Measurements from ENCODE around the gene MACROD1.

Gene MACROD1

DNA sequence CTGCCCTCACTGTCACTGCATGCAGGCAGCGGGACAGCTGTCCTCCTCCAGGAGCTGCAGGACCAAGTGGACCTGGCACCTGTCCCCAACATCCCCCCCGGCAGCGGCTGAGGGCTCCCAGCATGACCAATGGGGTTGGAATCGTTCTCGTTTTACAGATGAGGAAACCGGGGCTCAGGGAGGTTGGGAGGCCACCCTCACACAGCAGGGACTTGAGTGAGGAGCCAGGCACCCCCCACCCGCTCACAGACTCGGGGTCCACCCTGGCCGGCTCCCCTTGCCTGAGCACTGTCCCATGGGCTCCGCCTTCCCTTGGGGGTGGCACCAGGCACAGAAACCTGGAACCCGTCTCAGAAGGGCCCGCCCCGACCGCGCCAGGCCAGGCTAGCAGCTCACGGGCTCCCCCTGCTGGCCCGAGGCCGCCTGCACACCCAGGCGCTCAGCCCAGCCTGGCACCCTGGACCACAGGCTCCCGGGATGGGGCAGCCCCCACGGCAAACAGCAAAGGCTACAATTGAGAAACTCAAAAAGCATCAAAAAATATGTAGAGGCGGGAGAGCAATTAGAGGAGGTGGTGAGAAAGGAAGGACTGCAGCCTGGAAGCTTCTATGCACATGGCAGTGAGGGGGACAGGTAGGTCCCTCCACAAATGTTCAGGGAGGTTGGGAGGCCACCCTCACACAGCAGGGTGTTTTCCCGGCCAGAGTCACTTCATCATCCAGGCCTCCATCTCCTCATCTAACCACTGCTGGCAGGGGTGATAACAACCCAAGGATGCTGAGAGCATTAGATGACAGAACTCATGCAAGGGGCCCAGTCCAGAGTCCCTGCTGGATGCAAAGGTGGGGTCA lies 12.8 kb downstream of the MACROD1 start:
- DNase-seq (ENCODE audit: low spot score) = peak; percentile 95

DNA sequence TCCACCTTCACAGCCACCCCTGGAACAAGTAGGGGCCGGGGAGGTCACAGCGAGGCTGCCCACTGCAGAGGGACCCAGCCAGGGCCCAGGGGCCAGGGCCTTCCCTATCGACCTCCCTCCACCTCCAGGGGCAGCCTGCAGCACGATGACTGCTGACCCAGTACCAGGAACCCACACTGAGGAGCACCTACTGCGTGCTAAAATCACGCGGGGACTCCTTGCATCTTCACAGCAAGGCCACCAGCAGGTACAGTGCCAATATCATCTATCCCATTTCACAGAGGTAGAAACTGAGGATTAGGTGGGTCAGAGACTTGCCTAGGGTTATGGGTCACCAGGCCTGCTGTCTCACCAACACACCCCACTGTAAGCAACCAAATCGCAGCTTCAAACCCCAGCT lies 14.6 kb downstream of the MACROD1 start:
- DNase-seq (ENCODE audit: low spot score) = no peak

DNA sequence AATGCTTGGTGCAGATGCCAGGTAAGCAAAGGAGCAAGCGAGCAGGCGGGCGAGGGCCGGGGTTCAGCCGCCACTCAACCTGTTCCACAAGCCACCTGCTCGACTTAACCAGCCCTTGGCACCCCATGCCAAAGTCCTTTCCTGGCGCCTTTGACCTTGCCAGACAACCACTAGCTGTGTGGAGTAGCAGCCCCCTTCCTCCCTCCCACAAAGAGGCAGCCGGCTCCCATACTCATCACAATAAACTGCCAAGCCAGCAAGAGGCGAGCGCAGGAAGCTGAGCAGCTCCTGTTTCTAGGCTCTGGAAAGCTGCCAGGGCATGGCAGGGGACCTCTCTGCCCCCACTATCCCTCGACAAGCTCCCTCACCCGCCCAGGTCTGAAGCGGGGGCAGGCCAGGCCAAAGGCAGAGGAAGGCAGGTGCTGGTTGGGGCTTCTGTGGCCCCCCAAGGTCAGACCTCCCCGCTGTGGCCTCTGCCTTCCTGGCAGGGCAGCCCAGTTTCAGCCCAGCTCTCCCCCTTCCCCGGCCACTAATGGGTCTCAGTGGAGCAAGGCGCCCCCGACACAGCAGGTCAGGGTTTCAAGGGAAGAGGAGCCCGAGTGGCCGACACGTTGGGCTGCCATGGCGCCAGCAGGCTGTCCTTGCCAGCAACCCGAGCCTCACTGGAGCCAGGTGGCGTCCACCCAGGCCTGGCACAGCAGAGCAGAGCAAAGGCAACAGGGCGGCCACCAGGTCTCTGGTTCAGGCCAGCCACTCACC lies 15.3 kb downstream of the MACROD1 start:
- DNase-seq (ENCODE audit: low spot score) = no peak

DNA sequence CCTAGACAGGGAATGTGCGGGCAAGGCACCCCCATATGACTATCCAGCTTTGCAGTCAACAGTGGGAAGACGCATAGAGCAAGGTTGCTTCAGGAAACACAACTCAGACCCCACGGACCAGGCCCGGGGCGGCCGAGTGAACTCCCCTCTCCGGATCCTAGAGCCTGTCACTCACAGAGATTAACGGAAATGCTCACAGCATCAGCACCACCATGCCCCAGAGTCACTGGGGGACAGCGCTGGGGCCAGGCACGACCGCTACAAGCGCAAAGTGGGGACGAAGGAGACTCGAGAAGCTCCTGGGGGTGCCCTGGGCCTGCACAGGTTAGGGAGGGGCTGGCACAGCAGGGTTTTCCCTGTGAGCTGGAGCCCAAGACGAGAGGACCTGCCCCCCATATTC lies 15.9 kb downstream of the MACROD1 start:
- DNase-seq (ENCODE audit: low spot score) = no peak

DNA sequence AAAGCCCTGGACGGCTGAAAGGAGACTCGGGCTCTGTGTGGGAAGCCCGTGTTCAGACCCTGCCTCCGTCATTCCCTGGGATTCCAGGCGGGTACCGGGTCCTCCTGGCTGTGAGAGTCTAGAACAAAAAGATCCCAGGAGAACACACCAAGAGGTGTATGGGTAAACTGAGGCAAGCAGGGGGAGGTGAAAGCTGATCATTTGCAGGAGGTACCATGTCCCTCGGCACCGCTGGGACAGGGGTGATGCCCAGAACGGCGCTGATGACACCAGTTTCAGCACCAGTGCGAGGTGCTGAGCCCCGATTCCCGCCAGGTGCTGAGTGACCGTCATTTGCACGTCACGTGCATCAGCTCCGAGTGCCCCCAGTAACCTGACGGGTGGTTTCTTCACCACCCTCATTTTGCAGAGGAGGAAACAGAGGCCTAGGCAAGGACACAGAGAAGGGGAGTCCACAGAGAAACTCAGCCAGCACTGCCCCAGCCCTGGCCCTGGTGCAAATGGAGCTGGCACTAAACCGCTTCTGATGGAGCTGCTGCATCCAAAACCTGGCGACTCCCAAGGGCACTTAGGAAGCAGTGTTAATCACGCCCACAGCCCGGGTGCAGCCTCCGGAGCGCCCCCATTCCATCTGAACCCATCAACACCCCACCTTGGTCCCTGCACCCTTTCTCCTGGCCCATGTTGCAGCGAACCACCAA lies 16.8 kb downstream of the MACROD1 start:
- DNase-seq (ENCODE audit: low spot score) = no peak

DNA sequence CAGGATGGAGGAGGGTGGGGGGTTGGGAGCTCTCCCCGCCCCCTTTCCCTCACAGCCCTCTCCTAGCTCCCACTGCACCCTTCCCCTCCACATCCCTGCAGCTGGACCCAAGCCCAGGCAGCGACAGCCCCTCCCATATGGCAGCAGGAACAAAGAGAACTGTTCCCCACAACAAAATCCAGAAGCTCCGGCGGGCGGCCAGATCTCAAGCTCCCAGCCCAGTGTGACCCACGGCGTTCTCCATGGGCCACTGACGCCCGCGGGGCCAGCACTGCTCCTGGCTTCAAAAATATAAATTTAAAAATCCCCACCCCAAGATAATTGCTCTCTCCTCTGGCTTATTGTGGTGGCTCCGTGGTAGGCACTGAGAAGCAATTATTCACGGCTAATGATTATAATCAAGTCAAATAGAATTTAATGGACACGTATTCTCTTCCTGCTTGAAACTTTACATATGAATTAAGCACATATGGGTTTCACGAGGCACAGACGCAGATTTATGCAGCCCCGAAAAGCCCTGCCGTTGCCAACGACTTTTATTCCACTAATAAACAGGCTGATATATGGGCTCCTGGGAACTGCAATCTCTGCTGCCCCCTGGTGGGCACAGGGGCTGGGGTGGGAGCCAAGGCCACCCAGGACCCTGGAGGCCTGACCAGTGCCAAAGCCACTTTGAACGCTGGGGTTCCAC lies 17.5 kb downstream of the MACROD1 start:
- DNase-seq (ENCODE audit: low spot score) = peak; percentile 88

DNA sequence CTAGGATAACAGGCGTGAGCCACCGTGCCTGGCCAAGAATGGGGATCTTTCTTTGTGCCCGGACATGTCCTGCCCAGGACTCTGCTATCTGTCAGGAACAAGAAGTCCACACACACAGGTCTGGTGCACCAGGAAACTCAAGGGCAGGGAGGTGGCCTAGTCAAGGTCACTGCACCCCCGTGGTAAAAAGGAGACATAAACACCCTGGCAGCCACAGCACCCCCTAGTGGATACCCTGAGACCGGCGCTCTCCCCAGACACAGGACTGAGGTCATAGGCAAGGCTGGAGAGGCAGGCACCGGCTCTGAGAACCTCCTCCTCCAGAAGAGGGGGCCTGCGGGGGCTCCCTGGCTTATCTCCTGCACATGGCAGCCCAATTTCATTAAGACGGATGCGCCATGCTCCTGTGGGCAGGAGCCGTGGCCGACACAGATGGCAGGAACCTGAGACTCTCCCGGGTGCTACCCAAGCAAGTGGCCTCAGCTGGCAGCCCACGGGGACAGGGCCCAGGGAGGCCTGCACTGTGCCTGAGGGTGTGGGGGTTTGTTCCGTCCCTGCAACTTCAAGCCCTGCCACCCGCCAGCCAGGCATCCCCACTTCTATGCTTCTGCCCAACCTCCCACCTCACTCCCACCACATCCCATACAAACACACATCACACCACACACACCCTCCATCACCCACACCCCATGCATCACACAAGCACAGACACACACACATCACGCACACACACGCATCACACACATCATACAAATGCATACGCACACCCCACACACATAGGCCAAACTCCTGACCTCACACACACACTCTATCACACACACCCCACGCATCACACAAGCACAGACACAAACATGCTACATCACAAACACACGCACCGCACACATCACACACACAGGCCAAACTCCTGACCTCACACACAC lies 19.6 kb downstream of the MACROD1 start:
- peak; percentile 84 for DNase-seq (ENCODE audit: low spot score)

DNA sequence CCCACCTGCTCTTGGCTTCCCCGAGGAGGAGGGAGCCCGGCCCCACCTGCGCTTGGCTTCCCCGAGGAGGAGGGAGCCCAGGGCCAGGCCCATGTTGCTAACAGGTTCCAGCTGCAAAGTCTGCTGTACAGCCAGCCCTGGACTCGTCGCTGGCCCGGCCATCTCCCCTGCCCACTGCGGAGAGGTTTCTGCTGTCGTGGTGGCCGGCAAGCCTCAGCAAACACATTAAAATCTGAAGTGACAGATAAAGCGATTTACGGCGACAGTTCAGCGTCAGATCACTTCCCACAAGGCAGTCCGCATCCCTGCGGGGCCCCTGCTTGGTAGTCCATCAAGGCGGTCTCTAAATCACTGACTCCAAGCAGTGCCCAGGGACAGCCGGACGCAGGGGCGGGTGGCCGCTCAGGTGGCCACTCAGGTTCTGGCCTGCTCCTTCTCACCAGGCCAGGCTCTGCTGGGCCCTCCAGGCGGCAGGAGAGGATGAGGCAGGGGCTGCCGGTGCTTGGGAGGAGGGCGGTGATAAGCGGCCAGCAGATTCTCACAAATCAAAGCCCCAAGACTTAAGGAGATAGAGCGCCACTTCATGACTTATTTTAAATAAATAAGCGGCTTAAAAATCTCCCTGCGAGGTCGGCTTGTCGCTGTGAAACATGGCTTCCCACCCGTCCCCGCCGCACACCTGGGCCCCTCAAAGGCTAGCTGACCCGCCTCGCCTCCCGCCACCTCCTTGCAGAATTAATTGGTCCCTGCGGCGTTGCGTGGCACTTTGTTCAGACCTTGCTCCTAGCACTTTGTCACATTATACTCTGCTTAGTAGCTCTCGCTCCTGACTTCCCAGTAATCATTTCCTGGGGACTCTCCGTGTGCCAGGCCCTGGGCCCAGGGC lies 21.1 kb downstream of the MACROD1 start:
- DNase-seq (ENCODE audit: low spot score) = no peak

DNA sequence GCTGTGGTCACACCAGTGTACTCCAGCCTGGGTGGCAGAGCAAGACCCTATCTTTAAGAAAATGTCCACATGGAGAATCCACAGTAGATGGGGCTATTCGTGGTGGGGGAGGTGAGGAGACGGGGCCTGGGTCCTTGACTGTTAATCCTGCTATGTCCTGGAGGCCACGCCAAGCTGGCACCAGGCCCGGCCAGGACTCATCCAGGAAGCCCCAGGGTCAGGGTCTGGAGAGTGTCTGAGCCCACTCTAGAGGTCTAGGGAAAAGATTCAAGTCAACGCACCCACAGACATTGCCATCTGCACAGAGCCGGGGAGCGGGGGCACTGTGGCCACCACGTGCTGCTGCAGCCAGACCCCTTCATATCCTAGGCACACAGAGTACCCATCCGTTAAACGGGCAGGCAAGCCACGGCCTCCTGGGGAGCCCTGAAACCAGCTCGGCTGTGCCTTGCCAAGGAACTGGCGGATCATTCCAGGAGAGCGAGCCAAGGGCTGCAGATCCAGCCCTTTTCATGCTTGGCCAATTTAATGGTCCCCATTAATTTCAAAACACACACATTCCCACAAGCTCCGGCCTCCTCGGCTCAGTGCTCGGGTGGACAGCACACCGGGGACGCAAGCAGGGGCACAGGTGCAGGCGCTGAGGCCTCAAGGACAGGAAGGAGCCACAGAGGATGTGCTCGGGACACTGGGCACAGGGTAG lies 24.7 kb downstream of the MACROD1 start:
- no peak for DNase-seq (ENCODE audit: low spot score)

DNA sequence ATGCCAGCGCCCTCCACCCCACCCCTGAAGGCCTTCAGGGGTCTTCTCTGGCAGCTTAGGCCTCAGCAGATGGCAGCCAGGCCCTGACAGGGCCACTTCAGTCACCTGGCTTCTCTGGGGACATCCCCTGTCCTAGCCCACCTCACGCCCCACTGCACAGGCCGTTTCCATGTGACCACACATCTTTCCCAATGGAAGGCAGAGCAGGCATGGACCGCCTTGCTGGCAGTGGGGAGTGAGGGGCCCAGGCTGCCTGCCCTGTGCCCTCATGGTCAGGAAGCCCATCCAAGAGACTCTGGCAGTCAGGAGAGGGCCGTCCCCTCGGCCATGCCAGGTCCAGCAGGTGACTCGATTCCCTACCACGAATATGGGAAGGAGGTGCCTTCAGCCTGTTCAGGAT lies 25.8 kb downstream of the MACROD1 start:
- DNase-seq (ENCODE audit: low spot score) = no peak

DNA sequence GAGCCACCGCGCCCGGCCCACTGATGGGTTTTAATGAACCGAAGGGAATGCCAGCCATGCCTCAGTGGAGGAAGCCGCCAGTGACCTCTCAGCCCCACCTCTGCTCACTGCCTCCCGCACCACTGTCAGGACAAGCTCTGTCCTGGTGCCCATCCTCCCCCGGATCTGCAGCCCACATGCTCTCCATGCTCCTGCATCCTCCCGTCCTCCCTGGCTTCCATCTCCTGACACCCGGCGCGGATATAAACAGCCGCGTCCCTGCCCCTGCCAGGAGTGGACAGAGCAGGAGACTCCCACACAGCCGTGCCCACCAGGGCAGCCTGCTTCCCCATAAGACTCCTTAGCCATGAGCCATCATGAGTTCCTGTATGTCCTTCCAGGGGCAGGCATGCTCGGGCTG lies 26.9 kb downstream of the MACROD1 start:
- no peak for DNase-seq (ENCODE audit: low spot score)

DNA sequence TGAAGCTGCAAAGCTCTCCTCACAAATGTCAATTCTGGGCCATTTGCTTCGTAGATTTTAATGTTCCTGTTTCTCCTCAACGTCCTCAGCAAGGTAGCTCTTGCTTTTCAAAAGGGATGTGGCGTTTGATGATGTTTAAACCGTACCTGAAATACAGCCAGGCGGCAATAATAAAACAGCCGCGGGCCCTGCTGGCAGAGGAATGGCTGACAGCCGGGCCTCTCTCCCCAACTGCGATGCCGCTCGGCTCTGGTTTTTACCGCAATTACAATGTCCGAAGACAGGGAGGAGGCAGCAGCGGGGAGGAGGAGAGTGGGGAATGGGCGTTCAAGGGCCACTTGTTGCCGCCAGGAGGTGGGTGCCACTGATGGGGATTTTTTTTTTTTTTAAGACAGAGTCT lies 27.5 kb downstream of the MACROD1 start:
- no peak for DNase-seq (ENCODE audit: low spot score)

DNA sequence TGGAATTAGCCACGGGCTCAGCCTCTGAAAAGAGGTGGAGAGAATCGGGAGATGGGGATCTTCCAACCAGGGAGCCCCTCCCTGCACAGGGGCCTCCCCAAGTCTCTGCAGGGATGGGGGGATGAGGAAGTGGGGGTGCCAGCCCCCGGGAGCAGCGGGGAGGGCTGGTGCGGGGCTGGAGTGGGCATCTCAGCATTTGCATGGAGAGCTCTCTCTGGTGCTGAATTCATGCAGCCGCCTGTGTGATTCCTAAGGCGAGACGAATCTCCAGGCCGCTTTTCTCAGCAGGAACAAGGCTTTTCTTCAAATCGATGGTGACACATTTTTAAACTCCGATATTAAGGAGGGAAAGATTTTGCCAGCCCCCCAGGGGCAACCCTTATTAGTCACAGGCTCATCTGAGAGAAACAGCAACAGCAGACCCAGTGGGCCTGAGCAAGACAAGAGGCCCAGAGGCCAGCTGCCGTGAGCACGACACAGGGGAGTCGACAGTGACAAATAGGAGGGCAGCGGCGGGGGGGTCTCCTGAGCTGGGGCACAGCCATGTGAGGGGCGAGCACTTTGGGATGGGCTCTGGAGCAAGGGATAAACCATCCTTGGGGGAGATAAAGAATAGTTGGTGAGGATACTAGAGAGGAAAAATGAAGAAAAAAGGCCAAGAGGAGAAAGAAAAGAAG lies 29.0 kb downstream of the MACROD1 start:
- DNase-seq (ENCODE audit: low spot score) = no peak

DNA sequence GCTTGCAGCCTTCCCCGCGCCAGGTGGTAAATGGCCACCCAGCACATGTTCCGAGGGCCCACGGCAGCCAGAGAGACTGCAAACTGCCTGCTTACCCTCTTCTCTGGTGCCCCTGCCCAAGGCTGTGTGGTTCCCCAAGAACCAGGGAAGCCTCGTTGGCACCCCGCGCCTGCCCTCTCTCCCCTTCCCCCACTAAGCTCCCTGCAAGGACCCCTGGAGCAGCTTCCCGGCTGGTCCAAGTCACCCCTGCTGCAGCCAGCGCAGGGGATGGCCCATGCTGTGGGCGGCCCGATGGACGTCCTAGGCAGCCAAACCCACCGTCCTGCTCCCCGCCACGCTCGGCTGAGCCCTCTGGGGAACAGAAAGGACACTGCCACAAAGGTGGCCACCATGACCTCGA lies 30.2 kb downstream of the MACROD1 start:
- DNase-seq (ENCODE audit: low spot score) = no peak

DNA sequence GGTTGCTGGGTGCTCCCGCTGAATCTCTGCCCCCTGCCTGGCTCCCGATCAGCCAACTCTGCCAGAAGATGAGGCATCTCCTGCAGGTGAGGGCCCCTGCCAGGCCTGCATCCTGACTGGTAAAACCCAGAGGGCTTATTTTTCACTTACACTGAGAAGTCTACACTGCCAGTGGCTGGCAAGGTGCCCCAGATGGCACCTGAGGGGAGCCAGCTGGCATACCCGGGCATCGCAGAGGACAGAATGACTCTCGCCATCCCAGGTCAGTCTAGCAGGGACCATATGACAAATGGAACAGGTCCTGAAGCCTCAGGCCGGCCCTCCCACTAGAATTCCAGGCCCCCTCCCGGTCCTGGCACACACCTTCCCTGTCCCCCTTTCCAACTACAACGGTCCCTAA lies 30.9 kb downstream of the MACROD1 start:
- no peak for DNase-seq (ENCODE audit: low spot score)

DNA sequence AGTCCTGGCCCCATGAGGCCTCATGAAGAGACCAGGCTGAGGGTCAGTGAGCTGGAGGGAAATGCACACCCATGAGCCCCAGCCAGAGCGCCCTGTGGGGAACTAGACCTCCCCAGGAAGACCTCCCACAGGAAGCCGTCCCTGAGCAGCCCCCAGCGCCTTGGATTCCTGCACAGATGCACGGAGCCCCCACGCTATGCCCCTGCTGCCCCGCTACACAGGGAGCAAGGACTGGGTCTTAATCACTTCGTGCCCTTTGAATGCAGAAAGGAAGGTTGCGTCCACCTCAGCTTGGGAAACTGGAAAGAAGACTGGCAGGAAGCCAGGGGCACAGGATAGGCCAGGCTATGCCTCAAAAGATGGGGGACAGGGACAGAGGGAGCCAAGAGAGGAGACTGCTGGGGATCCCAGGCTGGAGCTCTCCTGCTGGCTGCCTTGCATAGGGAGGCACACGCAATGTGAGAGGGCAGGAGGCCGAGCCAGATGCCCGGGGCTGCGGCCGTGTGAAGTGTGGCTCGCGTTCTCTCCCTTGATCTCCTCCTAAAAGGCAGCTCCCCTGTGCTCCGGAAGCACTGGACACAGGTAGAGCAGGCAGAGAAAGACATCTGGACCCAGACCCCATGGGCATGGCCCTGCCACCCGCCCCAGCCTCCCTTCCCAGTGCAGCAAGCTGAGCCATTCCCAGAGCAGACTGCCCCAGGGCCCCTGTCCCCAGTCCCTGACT lies 32.8 kb downstream of the MACROD1 start:
- DNase-seq (ENCODE audit: low spot score) = no peak

DNA sequence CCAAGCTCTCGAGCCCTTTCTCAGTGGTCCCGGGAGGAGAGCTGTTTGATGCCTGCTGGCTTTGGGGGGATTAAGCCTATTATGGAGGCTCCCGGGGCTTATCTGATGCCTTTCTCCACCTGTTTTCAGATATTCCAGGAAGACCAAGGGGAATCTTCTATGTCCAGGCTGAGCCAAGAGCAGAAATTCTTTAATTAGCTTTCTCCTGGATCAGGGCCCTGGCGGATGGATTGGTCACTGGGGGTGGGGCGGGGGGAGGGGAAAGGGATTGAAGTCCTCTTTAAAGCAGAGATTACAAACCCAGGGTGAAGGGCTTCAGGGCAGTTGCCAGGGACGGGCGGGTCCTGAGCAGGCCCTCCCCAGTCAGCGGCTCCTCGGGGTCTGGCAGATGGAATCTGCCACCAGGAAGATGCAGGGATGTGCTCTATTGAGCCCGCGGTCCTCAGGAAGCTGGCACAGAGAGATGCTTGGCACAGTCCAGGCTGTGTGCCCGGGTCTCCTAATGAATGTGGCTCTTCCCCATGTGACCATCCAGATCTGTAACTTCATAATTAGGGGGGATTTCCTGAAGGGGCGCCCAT lies 33.6 kb downstream of the MACROD1 start:
- DNase-seq (ENCODE audit: low spot score) = no peak

DNA sequence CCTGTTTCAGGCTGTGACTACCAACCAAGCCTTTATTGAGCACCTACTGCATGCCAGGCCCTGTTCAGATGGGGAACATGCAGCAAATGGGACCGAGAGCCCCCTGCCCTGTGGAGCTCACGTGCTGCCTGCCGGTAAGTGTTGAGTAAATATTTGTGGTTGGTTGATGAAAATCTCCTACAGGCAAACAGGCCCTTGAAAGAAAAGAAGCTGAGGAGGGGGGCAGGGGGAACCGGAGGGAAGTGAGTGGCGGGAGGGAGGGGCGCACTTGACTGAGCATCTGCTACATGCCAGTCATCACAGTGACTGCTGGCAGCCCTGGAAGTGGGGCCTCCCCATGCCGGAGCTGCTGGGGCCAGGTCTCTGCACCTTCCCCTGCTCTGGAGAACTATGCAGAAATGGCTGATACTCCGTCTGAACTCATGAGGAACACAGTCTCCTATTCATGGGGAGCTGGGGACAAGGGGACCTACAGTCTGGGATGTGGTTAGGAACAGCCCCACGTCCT lies 34.2 kb downstream of the MACROD1 start:
- DNase-seq (ENCODE audit: low spot score) = no peak

All from HuH-7.5 (cell line).